ENCODE measurements around the gene GFPT2. TPM values are rescaled to one million over a fixed set of nuclear protein-coding genes. Genes with fewer than 3 reads are reported as not detected.

Gene GFPT2
- total RNA-seq, 2 donors from 2014 or later, result 0.62 to 3.2 TPM

- H3K9ac ChIP-seq (ENCODE audit: low read depth in 2 of 2, low read length in 2 of 2), result no peak overlapping the region
- DNase-seq, result no peak
- H3K4me1 ChIP-seq, result peaks cover 4% of the 10 kb centered on the region
- no peaks in the 10 kb centered on the region for H3K9me3 ChIP-seq
- no peak for TF ChIP-seq CTCF (IDR thresholded peaks at IDR 0.05)
- no peaks in the 10 kb centered on the region for H3K36me3 ChIP-seq
- H3K27me3 ChIP-seq, result no peaks in the 10 kb centered on the region
- H3K4me3 ChIP-seq, result no peak overlapping the region
- H3K27ac ChIP-seq, result no peak overlapping the region
- intact Hi-C loops (cut with DNase I), result no loop called here
Observed at GRCh38 chr5:180296771-180297170, 56.4 kb downstream of the GFPT2 start.

GRCh38 chr5:180294913-180295555, 58.1 kb downstream of the GFPT2 start:
- intact Hi-C loops (cut with DNase I), result loop anchor here (2.0 kb wide), 1 partner anchor 174 kb away; no protein-coding TSS in a partner anchor
- Histone ChIP-seq H3K4me3 (no peak overlapping the region), H3K36me3 (no peaks in the 10 kb centered on the region), H3K4me1 (peaks cover 12% of the 10 kb centered on the region), H3K27ac (no peak overlapping the region), H3K9ac (ENCODE audit: low read depth in 2 of 2, low read length in 2 of 2) (no peak overlapping the region), H3K9me3 (no peaks in the 10 kb centered on the region), H3K27me3 (no peaks in the 10 kb centered on the region)
- no peak for TF ChIP-seq CTCF (IDR thresholded peaks at IDR 0.05)
- DNase-seq, result no peak

- Histone ChIP-seq H3K4me1 (peaks cover 12% of the 10 kb centered on the region), H3K4me3 (no peak overlapping the region), H3K27ac (no peak overlapping the region), H3K27me3 (no peaks in the 10 kb centered on the region), H3K9me3 (no peaks in the 10 kb centered on the region), H3K9ac (ENCODE audit: low read depth in 2 of 2, low read length in 2 of 2) (no peak overlapping the region), H3K36me3 (no peaks in the 10 kb centered on the region)
- no peak for TF ChIP-seq CTCF (IDR thresholded peaks at IDR 0.05)
- intact Hi-C loops (cut with DNase I), result loop anchor here (2.0 kb wide), 1 partner anchor 174 kb away; no protein-coding TSS in a partner anchor
- no peak for DNase-seq
Observed at GRCh38 chr5:180294411-180294810, 58.7 kb downstream of the GFPT2 start.

GRCh38 chr5:180291943-180292831, 60.9 kb downstream of the GFPT2 start, which contains the start of gene MAPK9:
TSS of gene MAPK9 (minus strand) at chr5:180292083. CDS start at chr5:180280561, 11,522 bp downstream.
- H3K4me3 ChIP-seq, result peak within 1 kb of the TSS; percentile 95
- no peaks in the 10 kb centered on the region for H3K9me3 ChIP-seq
- peaks cover 12% of the 10 kb centered on the region for H3K4me1 ChIP-seq
- H3K27ac ChIP-seq, result peak within 1 kb of the TSS; percentile 93
- no peaks in the 10 kb centered on the region for H3K27me3 ChIP-seq
- intact Hi-C loops (cut with DNase I), result no loop called here
- peak within 1 kb of the TSS; percentile 63 to 93 for H3K9ac ChIP-seq (ENCODE audit: low read depth in 2 of 2, low read length in 2 of 2)
- TF ChIP-seq CTCF (IDR thresholded peaks at IDR 0.05), result no peak
- H3K36me3 ChIP-seq, result no peaks in the 10 kb centered on the region
- DNase-seq, result peak; percentile 88

- Histone ChIP-seq H3K9ac (ENCODE audit: low read depth in 2 of 2, low read length in 2 of 2) (peak overlapping the region; percentile 63 to 84), H3K36me3 (no peaks in the 10 kb centered on the region), H3K9me3 (no peaks in the 10 kb centered on the region), H3K27ac (no peak overlapping the region), H3K4me3 (peak overlapping the region; percentile 73), H3K27me3 (no peaks in the 10 kb centered on the region), H3K4me1 (peaks cover 12% of the 10 kb centered on the region)
- intact Hi-C loops (cut with DNase I), result no loop called here
- no peak for TF ChIP-seq CTCF (IDR thresholded peaks at IDR 0.05)
- peak; percentile 27 for DNase-seq
Observed at GRCh38 chr5:180291234-180291940, 61.7 kb downstream of the GFPT2 start.

All from colonic mucosa (tissue), 4 donors.